Central memory CD4-positive, alpha-beta T cell (primary cell): ENCODE results near the gene TEKT3.

ENCODE experiments used
- DNase-seq: peaks from one replicate; pipeline ENCODE4 v3.0.0; 2022
- total RNA-seq, 3 experiments: gene quantifications; one replicate each; lab custom pipeline; 2026; lab: John Stamatoyannopoulos, UW

The TEKT3 gene
- 0 to 0.39 (median 0.11) reads per million in 3 experiments for total RNA-seq

- no peak for DNase-seq
These were observed at the start of gene TEKT3 for GRCh38 chr17:15341385-15341849. TSS of gene TEKT3 (minus strand) at chr17:15341597. CDS start at chr17:15331585, 10,012 bp downstream.

DNA sequence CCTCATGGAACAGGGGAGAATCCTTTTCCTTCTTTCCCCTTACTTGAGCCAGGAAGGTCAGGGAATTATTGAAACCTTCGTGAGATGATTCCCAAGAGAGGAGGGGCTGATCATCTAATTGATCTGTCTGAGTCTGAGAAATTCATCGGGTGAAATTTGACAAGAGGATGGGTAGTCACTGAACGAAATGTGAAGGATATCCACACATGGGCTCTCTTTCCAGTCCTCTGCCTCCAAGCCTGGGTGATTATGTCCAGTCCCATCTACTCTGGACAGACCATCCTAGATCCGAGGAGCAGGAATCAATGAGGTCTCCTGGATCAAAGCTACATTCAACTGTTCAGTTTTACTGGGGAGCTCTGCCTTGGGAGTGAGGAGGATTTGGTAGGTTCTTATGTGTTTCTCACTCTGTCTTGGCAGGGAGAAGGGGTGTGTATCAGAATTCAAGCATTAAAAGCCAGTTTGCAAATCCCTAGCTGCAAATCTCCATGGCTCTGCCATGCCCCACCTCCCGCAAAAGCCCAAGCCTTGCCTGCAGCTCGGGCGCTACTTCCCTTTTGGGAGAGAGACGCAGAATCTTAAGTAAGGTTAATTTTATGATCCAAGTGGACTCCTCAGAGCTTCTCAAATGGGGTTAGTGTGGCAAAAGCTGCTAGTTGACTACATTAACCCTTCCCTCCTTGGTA lies 47.1 kb upstream of the TEKT3 start:
- no peak for DNase-seq

GRCh38 chr17:15386083-15386482 lies 44.7 kb upstream of the TEKT3 start:
- no peak for DNase-seq

DNA sequence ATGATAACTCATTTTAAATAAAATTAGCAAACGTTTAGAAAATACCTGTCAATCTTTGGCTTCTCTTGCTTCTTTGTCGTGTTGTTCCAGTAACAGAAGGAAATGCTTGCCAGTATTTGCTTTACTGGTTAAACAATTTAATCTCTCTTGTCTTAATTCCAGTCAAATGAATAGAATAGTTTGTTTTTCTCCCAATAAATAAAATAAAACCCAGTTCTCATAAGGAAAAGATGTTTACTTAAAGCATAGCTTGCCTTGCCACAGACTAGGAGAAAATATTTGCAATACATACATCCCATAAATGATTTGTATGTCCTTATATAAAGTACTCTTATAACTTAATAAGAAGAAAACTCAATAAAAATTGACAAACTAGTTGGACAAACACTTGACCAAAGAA lies 43.9 kb upstream of the TEKT3 start:
- DNase-seq: no peak

DNA sequence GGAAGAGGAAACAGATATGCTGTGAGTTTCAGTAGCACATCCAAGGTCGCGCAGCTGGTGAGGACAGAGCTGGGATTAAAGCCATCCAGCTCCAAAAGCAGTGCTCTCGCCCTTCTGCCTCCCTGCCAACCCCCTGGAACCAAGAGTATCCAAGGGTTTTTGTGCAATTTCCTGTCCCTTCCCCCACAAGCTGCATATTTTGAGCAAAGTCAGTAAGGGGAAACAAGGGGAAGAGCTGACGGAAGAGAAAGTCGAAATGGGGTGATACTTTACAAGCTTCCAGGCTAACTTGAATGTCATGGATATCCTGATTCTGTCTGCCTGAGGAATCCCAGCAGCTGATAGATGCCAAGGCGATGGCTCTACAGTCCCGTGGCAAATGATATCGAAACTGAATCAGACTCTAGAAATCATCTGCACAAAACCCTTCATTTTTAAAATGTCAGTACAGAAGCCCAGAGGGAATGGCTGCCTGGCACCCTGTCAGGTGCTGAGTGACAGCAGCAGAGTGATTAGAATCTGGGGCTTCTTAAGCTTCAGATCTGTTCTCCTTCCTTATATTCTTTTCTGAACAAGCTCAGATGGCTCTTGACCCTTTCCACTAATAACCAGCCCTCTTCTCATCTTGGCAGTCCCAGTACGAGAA lies 42.9 kb upstream of the TEKT3 start:
- DNase-seq: no peak

GRCh38 chr17:15382914-15383313 lies 41.5 kb upstream of the TEKT3 start:
- no peak for DNase-seq

DNA sequence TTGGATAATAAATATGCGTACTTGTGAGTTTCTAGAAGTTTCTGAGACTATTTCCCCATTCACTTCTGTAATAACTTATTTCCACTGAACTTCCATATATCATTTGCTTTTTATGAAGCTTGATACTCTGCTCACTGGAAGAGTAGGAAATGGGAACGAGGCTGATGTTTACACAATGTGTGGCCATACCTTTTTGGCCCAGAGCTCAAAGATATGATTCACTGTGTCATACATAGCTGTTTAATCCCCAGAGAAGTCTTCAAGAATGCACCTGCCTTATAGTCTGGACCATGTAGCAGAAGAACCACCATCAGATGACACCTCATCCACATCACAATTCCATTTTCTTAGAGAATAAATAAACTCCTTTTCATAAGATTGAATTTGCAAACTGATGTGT lies 40.3 kb upstream of the TEKT3 start:
- no peak for DNase-seq

- DNase-seq: no peak
These were observed 39.0 kb upstream of the TEKT3 start for GRCh38 chr17:15380446-15380845.

GRCh38 chr17:15379659-15380058 lies 38.3 kb upstream of the TEKT3 start:
- DNase-seq: no peak

- no peak for DNase-seq
These were observed 36.8 kb upstream of the TEKT3 start for GRCh38 chr17:15378243-15378642.

DNA sequence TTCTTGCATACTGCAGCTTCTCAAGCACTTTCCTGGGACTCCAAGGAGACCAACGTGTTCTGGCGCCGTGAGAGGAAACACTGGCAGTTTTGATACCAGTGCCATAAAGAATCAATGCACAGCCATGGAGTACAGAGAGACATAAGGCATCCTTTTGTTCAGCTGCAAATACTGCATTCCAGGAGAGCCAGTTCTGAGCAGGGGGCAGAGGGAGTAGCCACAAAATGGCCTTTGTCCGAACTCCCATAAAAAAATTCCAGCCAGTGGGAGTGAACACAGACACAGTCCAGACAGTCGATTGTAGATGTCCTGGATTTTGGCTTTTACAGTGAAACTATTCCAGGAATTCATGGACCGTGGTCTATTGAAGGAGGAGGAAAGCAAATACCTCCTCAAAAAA lies 36.2 kb upstream of the TEKT3 start:
- no peak for DNase-seq

- no peak for DNase-seq
These were observed 35.8 kb upstream of the TEKT3 start for GRCh38 chr17:15377200-15377599.

GRCh38 chr17:15371376-15372130 lies 30.2 kb upstream of the TEKT3 start:
- no peak for DNase-seq

DNA sequence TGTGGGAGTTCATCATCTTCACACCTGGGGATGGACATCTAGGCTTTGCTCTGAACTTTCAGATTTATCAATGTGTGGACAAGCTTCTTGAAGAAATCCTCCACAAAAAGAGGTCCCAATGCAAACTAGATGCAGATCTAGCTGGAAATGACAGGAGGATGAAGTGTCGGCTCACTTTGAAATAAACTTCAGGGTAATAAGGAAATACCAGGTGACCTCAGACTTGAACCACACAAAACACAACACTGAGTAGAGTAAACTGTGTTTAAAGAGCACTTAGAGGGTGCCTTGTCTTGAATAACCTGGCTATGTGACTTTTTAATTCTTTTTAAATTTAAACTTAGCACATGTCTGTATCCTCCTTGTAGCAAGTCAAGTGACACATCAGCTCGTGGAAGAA lies 27.2 kb upstream of the TEKT3 start:
- DNase-seq: no peak

DNA sequence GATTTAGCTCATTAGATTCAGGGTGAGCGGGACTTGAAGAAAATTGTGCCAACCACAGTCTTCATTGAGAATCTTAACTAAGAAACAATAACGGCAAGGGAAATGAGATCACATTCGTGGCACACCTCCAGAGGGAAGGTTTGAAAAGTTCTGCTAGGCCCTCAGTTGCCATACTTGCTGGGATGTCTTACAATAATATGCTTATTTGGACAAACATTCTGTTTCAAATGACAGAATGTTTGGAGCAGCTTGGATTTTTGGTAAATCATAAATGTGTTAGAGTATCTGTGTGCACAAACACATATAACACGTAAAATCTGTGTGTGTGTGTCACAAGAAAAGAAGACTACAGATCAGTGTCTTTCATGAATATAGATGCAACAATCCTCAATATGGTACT lies 24.6 kb upstream of the TEKT3 start:
- no peak for DNase-seq

DNA sequence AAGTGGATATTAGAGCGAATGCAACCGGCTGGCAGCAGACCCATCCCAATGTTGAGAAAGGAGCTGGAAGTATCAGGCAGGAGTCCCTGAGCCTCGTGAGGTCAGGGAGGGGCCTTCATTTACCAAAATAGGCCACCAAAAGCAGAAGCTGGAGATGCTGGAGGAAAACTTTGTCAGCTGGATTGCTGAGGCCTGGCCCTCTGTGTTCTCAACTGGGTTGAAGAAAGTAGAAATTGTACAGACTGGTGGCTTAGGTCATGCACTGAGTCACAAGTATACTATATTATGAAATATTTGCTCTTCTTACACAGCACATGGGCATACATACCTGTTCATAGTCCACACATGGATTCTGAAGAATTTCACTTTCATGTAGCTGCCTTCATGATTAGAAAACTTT lies 23.2 kb upstream of the TEKT3 start:
- DNase-seq: no peak

GRCh38 chr17:15363702-15364101 lies 22.3 kb upstream of the TEKT3 start:
- no peak for DNase-seq

GRCh38 chr17:15361592-15361991 lies 20.2 kb upstream of the TEKT3 start:
- DNase-seq: no peak

GRCh38 chr17:15361151-15361550 lies 19.8 kb upstream of the TEKT3 start:
- DNase-seq: no peak

DNA sequence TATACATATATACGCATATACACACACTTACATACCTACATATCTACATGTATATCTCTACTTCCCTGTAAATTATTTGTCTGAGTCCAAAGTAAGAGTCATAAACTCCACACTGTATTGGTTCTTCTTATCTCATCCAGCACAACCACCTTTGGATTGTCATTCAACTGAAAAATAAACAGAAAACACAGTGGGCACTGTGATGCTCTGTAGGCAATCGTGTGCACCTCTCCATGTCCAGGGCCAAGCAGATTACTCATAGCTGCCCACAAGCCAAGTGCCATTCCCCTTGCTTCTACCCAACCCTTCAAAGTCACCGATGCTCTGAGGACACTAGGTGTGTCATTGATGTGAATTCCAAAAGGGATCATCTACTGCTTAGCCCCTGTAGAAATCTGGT lies 12.9 kb upstream of the TEKT3 start:
- DNase-seq: no peak

DNA sequence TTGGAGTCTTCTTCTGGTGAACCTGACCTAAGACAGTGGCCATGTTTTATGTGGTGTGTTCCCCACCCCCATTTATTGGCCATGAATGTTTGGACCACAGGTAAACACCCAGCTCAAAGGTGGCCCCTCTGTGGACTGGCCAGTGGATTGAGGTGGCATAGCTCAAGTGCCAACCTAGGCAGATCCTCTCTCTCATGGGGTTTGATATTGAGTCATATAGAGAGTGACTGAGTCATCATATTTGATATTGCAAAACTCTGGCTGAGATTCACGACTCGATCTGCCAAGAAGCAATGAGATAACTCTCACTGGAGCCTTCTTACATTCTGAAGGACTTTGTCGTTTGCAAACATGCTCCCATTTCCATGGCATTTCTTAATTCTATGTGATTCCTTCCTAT lies 10.5 kb upstream of the TEKT3 start:
- DNase-seq: no peak

- DNase-seq: no peak
These were observed 10.1 kb upstream of the TEKT3 start for GRCh38 chr17:15351478-15351840.

GRCh38 chr17:15350777-15351477 lies 9.5 kb upstream of the TEKT3 start:
- DNase-seq: no peak
